HG02588 (cell line): ENCODE data around the gene TMSB4X.

Experiments used
- ATAC-seq: cut with Tn5 transposase; IDR thresholded peaks from one replicate; pipeline ENCODE4 v1.9.1; 2021; ENCODE audit warnings: mild to moderate bottlenecking, moderate library complexity; ENCODE audit not compliant: unreplicated experiment

The TMSB4X gene

DNA sequence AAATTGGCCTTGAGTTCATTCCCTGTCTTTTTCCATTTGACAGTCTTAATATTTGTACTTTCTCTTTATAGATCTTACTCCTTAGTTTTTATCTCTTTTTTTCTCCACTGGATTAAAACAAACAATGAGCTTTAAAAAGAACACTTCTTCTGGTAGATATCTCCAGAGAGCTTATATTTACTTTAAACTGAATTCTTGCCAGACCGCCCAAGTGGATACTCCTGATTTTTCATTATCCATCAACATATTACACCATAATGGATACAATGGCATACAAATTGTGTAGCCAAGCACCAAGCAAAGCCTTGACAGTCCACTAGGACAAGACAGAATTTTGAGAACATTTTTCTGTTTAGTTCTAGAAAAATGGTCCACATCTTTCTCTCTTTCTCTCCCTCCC lies 18.9 kb downstream of the TMSB4X start:
- no peak for ATAC-seq

DNA sequence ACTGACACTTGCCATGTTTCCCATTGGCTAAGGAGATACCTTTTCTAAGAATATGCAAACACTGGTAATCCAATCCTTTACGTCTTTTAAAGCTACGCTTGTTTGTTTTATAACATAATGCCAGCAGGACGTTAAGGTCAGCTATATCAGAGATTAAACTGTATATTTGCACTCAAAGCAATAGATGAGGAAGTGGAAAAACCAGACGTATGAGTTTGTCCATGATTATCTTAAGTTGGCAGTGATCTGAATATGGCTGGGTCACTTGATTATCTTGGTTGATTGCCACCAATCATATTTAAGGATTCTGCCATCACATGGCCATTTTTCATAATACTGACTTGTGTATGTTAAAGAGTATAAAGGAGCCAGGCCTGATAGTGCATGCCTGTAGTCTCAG lies 19.4 kb downstream of the TMSB4X start:
- ATAC-seq, result no peak

DNA sequence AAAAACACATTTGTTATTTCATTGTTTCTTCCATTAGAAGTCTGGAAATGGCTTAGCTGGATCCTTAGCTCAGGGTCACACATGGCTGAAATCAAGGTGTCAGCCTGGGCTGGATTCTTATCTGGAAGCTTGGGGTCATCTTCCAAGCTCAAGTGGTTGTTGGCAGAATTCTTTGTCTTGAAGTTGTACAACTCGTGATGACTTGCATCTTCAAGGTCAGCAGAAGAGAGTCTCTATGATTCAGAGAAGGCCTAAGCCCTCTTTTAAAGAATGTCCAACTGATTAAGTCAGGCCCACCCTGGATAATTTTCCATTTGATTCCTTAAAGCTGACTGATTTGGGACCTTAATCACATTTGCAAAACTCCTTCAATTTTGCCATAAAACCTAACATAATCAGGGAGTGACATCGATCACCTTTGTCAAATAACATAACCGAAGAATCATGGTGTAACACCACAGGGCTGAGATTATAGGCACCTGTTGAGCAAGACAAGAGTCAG lies 22.1 kb downstream of the TMSB4X start:
- no peak for ATAC-seq

DNA sequence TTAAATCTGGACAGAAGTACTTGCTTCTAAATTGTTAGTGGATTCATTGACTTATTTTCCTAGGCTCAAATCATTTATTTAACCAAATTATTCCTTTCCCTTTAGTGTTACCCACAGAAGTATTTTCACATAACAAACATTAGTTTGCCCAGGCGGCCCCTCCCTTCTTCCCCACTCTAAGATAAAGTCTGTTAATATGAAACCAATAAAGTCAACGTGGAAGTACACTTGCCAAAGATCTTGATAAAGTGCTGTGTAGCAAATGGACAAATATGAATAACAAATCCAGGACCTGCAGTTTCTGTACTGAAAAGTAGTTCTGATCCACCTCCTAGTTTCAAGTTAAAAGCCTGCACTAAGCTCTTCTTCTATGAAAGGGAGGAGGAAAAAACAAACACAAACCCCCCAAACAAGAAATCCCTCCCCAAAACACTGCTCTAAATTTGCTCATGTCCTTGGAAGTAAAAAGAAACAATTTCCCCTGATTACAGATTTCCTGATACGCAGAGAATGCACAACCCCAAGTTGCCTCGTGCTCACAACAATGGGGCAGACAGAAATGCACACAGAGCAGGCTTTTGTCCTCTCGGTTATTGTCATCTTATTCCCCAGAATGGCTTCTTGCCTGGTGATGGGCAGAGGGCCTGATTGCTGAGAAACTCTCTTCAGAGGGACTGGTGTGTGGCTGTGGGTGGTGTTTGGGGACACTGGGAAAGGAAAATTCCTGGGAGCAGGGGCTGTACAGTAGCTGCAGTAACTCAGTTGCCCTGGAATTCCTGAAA lies 23.2 kb downstream of the TMSB4X start:
- no peak for ATAC-seq

DNA sequence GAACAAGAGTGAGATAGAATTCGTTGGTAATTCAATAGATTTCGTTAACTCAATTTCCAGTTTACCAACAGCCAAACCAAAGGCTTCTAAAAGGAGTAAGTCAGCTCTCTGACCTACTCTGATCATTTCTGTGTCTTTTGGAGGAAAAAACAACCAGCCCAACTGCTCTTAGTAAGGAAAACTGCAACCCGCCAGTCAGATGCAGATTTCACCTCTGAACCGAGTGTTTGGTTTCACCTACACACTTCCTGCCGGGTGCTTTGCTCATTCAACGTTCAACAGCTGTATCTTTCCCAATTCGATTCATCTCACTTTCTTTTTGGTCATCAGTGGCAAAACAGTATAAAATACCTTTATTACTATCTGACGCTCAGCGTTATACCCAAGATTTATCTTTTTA lies 24.5 kb downstream of the TMSB4X start:
- ATAC-seq, result peak; percentile 48

DNA sequence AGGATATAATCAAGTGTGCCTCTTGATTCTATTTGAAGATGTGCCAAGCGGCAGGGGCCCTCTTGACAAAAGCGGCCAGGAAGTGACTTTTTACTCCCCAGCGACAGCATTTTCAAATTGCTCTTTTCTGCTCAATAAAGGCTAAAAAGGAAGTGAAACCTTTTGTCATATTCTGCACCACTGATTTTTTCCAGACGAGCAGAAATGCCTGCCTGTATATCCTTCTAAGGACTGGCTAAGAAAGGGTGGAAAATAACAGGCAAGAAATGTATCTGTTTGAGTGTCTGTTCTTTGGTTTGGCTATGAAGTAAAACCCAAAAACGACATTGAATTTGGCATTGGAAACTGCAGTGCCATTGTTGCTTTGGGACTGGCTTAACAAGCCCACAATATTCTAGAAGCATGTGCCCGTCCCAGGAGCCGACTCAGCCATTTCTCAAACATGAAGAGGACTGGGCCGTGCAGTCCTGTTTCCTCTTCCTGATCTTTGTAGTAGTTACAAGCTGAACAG lies 25.4 kb downstream of the TMSB4X start:
- ATAC-seq, result peak; percentile 37

DNA sequence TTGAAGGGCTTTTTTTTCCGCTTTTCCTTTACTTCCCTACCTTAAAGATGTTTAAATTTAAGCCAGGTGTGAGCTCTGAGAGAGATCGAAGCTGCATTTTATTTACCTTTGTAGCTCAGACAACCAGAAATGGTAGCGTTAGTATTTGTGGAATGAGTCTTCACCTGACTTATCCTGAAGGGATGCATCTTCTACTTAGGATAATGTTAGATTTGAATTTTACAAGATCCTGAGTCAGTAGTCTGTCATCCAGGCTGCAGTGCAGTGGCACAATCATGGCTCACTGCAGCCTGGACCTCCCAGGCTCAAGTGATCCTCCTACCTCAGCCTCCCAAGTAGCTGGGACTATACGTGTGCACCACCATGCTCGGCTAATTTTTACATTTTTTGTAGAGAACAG lies 26.2 kb downstream of the TMSB4X start:
- no peak for ATAC-seq

DNA sequence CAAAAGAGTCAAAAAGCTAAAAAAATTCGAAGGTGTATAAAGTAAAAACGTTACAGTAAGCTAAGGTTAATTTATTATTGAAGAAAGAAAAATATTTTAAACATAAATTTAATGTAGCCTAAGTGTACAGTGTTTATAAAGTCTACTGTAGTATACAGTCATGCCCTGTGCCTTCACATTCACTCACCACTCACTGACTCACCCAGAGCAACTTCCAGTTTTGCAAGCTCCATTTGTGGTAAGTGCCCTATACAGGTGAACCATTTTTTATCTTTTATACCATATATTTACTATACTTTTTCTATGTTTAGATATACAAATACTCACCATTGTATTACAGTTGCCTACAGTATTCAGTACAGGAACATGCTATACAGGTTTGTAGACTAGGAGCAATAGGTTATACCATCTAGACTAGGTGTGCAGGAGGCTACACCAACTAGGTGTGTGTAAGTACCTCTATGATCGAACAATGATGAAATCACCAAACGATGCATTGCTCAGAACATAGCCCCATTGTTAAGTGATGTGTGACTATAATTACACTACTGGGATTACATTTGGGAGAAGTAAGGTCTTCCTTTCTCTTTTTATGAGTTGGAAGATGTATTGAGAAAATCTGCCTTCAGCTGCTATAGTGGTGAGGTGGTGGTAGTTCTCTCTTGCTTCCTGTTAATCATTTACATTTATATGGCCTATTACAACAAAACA lies 27.2 kb downstream of the TMSB4X start:
- ATAC-seq, result no peak

DNA sequence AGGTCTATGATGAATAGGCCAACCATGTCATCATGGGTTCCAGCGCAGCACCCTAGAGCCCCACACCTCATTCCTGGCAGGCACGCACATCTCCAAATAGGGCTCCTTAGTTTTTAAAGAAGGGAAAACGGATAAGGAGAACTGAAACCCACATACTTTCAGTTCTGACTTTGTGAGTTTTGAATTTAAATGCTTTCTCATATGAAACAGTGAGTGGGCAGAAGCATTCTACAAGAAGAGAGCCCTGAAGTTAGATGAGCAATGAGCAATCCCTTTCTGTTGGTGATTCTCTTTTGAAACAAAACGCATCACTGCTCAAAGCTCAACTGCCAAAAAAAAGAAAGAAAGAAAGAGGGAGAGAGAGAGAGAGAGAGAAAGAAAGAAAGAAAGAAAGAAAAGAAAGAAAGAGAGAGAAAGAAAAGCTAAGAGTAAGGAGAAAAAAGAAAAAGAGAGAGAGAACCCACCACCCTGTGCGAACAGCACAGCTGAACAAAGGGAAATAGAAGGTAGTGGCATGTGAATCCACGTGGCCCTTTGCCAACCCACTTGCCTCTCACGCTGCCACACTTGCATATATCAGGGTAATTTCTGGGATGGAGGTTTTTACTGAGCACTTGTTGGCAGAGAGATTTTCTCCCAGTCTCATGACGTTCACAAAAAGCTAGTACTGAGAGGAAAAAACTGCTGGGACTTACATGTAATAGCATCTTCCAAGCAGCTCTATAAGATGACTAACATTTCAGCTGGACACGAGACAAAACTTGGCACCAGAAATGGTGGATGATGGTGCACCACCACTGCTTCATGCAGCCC lies 31.0 kb downstream of the TMSB4X start:
- peak; percentile 39 for ATAC-seq

DNA sequence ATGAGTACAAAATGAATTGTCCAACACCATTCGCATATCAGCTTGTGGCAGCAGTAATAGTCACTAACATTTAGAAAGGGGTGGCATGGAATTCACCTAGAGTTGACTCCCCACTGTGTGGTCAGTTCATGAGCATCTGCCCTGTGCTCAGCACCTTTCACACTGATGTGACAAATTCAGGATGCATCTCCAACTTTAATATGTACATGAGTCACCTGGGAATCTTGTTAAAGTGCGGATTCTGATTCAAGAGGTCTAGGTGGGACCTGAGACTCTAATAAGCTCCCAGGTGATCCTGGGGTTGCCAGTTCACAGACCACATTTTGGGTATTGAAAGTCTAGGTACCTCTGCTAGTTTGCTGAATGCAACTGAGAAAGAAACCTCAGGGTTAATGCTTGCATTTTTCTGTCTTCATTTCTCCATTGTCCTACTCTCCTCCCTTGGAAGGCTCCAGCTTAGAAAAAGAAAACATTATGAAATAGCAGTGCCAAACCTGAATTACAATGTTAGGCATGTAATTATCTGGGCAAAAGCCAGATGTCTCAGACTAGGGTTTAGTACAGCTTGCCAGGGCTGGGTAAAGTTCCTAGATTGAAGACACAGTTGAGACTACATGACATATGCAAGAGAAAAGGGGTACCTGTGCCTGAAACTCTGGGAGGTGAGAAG lies 32.7 kb downstream of the TMSB4X start:
- no peak for ATAC-seq

DNA sequence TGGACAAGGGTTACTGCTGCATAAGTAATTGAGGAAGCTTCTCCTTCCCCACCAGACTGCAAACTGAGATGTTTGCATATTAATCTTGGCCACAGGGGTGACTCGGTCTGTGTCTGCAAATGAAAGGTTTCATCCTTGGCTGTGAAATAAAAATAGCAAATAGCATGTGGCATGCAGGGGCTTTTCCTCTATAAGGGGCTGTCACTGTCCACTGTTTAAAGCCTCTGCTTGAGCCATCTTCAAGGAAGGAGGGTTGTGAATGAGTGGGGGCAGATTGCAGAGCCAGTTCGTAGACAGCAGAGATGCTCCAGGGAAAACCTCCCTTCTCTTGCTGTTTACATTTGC lies 33.3 kb downstream of the TMSB4X start:
- ATAC-seq, result no peak

DNA sequence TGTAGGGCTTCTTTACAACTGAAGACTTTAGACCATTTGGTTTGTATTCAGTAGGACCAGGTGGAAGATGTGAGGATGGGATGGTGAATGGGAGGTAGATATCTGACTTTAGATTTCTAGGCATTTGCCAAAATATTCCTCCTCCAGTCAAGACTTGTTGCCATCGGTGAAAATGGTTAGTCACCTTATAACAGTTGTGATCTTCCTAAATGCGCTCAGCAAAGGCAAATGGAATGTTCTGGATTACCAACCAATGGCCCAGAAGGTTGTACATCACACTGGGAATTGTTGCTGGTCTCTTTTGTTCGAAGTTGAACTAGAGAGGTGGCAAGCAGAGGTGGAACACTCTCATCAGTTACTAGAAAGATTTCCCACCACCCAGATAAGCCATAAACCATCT lies 33.9 kb downstream of the TMSB4X start:
- no peak for ATAC-seq

DNA sequence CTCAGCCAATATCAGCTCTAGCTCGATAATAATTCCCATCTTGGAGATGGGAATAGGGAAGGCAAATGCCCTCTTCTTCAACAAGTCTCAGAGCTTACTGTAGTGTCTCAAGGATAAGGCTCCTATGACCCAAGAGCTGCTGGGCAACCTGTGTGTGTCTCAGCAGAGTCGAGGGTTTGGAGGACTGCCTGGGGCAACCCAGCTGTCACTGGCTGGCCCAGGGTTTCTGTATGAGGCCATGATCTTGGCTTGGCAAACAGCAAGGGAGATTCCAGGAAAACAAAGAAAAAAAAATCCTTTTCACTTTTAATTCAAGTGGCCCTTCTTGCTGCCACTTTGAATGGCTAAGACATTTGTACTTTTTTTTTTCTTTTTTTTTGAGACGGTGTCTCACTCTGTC lies 34.4 kb downstream of the TMSB4X start:
- no peak for ATAC-seq

DNA sequence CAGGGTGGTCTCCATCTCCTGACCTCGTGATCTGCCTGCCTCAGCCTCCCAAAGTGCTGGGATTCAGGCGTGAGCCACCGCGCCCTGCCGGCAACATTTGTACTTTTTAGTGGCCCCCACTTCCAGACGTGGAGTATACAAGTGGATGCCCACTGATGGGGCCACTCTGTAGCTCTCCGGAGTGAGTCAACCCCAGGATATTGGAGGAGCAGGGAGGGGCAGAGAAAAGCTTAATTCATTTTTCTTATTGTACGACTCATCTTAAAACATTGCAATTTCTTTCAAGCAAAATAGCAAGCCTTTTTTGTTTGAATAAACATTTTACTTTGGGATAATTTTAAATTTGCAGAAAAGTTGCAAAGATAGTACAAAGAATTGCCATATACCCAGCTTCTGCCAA lies 34.9 kb downstream of the TMSB4X start:
- ATAC-seq, result no peak

DNA sequence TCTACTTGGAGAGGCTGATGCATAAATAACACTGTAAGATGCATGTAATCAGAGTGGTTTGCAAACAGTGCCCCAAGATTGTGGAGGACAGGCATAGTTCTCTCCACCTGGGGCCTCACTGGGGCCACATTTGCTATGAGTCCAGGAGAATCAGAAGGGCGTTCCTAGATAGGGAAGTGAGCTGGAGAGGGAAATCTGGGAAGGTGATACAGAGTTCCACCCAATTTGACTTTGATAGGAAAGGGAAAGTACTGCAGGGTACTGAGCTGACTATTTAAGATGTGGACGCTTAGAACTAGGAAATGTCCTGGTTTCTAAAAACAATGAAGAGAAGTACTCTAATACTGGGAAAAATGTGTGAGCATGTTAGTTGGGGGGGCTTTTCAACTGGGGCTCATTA lies 35.6 kb downstream of the TMSB4X start:
- no peak for ATAC-seq

DNA sequence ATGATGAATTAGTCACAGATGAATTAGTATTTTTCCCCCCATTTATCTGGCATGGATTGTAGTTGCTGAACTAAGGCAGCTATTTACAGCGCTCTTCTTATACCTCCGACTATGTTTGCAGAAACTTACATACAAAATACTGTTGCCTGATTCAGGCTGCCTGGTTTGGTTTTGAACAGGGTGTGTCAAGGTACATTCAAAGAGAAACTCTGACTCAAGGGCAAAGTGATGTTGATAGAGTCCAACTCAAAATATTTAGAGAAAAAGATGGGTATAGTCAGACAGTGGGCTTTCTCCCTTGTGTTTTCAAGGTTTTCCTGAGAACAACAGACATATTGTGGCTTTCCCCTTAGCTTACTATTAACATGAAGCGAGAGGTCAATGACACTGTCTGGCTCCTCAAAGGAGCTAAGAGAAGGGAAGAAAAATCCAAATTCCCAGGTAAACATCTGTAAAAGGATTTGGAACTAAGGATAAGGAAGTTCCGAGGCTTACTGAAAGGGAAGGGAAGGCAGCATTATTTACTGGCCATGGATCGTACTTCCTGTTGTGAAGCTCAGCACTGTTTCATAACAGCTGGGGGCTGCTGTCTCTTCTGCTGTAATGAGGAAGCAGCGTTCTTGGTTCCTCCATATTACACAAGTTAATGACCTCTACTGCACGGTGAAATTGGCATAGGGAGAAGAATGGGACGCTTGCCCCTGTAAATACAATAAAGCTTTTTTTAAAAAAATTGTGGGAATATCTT lies 38.6 kb downstream of the TMSB4X start:
- ATAC-seq, result peak; percentile 87

DNA sequence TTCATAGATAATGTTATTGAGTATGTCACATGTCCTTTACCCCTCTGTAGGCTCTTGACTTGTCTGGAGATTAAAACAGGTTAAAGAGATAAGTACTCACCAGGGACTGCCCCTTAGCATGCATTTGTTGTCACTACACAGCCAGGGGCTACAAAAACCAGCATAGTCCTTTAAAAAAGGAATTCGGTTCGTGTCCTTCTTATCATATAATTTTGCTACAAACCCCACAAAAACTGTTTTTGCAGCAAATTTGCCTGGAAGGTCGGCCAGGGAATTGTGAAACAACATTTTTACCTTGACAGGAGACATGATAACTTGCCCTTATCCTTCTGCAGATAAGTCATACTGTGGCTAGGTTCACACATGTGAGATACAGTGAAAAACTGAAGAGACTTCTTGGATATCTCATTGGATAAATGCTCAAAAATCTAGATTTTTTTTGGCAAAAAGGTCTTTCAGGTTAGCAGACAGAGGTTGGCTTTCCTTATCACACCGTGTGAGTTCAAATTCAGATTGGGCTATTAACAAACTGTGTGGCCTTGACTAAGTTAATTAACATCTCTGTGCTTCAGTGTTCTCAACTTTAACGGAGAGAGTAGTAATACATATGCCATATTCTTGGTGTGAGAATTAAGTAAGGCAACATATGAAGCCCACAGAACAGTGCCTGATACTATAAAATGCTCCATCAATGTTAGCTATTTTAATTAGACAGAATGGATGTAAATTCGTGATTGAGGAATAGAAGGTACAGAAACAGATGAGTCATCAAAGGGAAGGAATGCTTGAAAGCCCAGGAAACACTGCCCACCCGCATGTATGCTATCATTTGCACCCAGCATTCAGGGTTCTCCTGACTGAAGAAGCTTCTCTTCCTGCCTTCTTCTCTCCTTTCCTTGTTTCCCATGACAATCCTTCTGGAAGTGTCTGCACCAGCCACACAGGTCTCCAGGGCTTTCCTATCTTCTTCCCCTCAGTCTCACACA lies 39.5 kb downstream of the TMSB4X start:
- ATAC-seq, result peak; percentile 18

DNA sequence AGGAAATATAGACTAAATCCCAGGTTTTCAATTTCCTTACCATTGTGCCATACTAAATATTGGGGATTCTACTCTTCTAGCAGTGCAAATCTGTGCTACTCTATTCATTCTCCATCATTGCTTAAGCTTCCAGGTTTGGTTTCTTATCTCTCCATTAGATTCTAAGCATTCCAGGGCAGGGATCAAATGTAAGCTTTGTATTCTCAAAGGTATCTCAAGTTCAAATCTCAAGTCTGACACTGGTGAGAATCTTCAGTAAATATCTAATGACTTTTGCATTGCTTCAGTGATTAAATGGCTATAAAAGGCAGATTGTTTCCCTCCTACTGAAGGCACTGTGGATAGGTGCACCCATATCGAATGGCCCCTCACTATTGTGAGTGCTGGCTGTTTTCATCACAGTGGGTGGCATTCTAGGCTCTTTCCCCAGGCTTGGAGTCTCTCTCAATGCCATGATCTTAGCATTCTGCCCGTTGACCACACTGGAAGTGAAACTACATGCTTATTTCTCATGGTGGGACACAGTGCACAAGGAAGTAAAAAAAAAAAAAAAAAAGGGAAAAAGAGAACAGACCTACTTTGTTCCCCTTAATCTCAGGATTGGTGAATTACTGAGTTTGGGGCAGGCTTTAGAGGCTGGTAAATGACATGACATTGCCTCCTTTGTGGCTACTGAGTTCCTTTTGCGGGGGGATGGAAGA lies 40.8 kb downstream of the TMSB4X start:
- ATAC-seq, result no peak
